ENCODE measurements around the gene LSAMP. TPM values are rescaled to one million over a fixed set of nuclear protein-coding genes. Genes with fewer than 3 reads are reported as not detected.
A peak's percentile ranks its signal among the peaks of the same experiment; 100 is the strongest.

LSAMP gene
- total RNA-seq, 6 donors from 2014 or later, result 7.1 to 28.1 (median 13.4) TPM

- no peaks in the 10 kb centered on the region for H3K9me3 ChIP-seq
- TF ChIP-seq CTCF (IDR thresholded peaks at IDR 0.05) (peak in 5 of 6 experiments; percentile 12 to 37 (median 24)), EP300 (IDR thresholded peaks at IDR 0.05) (no peak)
- no peak overlapping the region for H3K4me3 ChIP-seq
- DNase-seq (no peak), ATAC-seq (ENCODE audit: low FRiP score in 2 of 2) (no peak)
- 59% methylated on average over 3 of the region's 3 CpGs for WGBS, 2 donors
- no peaks in the 10 kb centered on the region for H3K27me3 ChIP-seq
- H3K4me1 ChIP-seq, result no peaks in the 10 kb centered on the region
- no peaks in the 10 kb centered on the region for H3K36me3 ChIP-seq
- no peak overlapping the region for H3K27ac ChIP-seq
Measured at GRCh38 chr3:115836944-115837343, 608.3 kb downstream of the LSAMP start.

- no peaks in the 10 kb centered on the region for H3K9me3 ChIP-seq
- ATAC-seq (ENCODE audit: low FRiP score in 2 of 2), result no peak
Measured at GRCh38 chr3:115835946-115836345, 609.3 kb downstream of the LSAMP start.

GRCh38 chr3:115834068-115834467 lies 611.2 kb downstream of the LSAMP start:
- Histone ChIP-seq H3K4me3 (no peak overlapping the region), H3K27ac (no peak overlapping the region), H3K27me3 (no peaks in the 10 kb centered on the region), H3K9me3 (no peaks in the 10 kb centered on the region), H3K4me1 (no peaks in the 10 kb centered on the region), H3K36me3 (no peaks in the 10 kb centered on the region)
- no peak for DNase-seq
- ATAC-seq (ENCODE audit: low FRiP score in 2 of 2), result no peak
- WGBS, 2 donors, result 88 to 99% methylated on average over 1 of the region's 1 CpG
- TF ChIP-seq EP300 (IDR thresholded peaks at IDR 0.05) (no peak), CTCF (IDR thresholded peaks at IDR 0.05) (no peak), POLR2A (IDR thresholded peaks at IDR 0.05) (no peak), POLR2AphosphoS5 (IDR thresholded peaks at IDR 0.05) (no peak)

More at GRCh38 chr3:115835946-115836345, 609.3 kb downstream of the LSAMP start:
- no peaks in the 10 kb centered on the region for H3K36me3 ChIP-seq
- no peak for DNase-seq
- H3K27me3 ChIP-seq, result no peaks in the 10 kb centered on the region
- H3K27ac ChIP-seq, result no peak overlapping the region
- 86 to 93% methylated on average over 4 of the region's 4 CpGs for WGBS, 2 donors
- TF ChIP-seq POLR2A (IDR thresholded peaks at IDR 0.05) (no peak), POLR2AphosphoS5 (IDR thresholded peaks at IDR 0.05) (no peak), EP300 (IDR thresholded peaks at IDR 0.05) (no peak), CTCF (IDR thresholded peaks at IDR 0.05) (no peak)
- H3K4me3 ChIP-seq, result no peak overlapping the region
- no peaks in the 10 kb centered on the region for H3K4me1 ChIP-seq

GRCh38 chr3:115833074-115833473 lies 612.2 kb downstream of the LSAMP start:
- WGBS, 2 donors, result 83 to 84% methylated on average over 2 of the region's 2 CpGs

More at GRCh38 chr3:115833074-115833473, 612.2 kb downstream of the LSAMP start:
- H3K27me3 ChIP-seq, result no peaks in the 10 kb centered on the region
- DNase-seq, result no peak
- H3K9me3 ChIP-seq, result no peaks in the 10 kb centered on the region
- H3K36me3 ChIP-seq, result no peaks in the 10 kb centered on the region
- ATAC-seq (ENCODE audit: low FRiP score in 2 of 2), result no peak
- H3K4me1 ChIP-seq, result peaks cover 0 to 5% (median 1%) of the 10 kb centered on the region in 4 donors
- TF ChIP-seq CTCF (IDR thresholded peaks at IDR 0.05) (no peak), POLR2A (IDR thresholded peaks at IDR 0.05) (no peak), POLR2AphosphoS5 (IDR thresholded peaks at IDR 0.05) (no peak), EP300 (IDR thresholded peaks at IDR 0.05) (no peak)
- no peak overlapping the region for H3K4me3 ChIP-seq
- H3K27ac ChIP-seq, result no peak overlapping the region
